Stimulated activated CD8-positive, alpha-beta memory T cell treated with anti-CD3 and anti-CD28 coated beads, Interleukin-4, amount 100 ng/mL, for 4 hours (primary cell): ENCODE results near the gene ZNF675.
"Not testable (repeated sequence)": the region's sequence is repeated elsewhere in the genome, so short reads cannot be mapped to it uniquely, and the experiment has no call there.

Source experiments
- DNase-seq, 2 donors: peaks; one replicate each; pipeline ENCODE4 v3.0.0-alpha.2; 2020; ENCODE audit warnings: low read depth in 2 of 2, low spot score in 1 of 2

The ZNF675 gene

GRCh38 chr19:23686621-23687423, at the start of gene ZNF675:
Gene ZNF675 (minus strand): TSS chr19:23687212. CDS start chr19:23687033, 179 bp downstream.
- peak; percentile 72 to 73 for DNase-seq

GRCh38 chr19:23730729-23731465, 43.9 kb upstream of the ZNF675 start:
- not testable (repeated sequence) for DNase-seq

- DNase-seq = not testable (repeated sequence)
Measured at GRCh38 chr19:23724161-23724560, 37.1 kb upstream of the ZNF675 start.

- DNase-seq = no peak
Measured at GRCh38 chr19:23718802-23719201, 31.8 kb upstream of the ZNF675 start.

- no peak for DNase-seq
Measured at GRCh38 chr19:23716792-23717191, 29.8 kb upstream of the ZNF675 start.

- no peak for DNase-seq
Measured at GRCh38 chr19:23709347-23709746, 22.3 kb upstream of the ZNF675 start.

GRCh38 chr19:23706657-23707056, 19.6 kb upstream of the ZNF675 start:
- no peak for DNase-seq

- no peak for DNase-seq
Measured at GRCh38 chr19:23699521-23699860, 12.5 kb upstream of the ZNF675 start.

GRCh38 chr19:23698711-23699520, 11.9 kb upstream of the ZNF675 start:
- DNase-seq = no peak

- DNase-seq = not testable (repeated sequence)
Measured at GRCh38 chr19:23692937-23693336, 5.9 kb upstream of the ZNF675 start.

- no peak for DNase-seq
Measured at GRCh38 chr19:23673132-23673531, 13.9 kb downstream of the ZNF675 start.

GRCh38 chr19:23668606-23669005, 18.4 kb downstream of the ZNF675 start:
- DNase-seq = not testable (repeated sequence)

GRCh38 chr19:23665651-23666410, 21.2 kb downstream of the ZNF675 start:
- DNase-seq = no peak

- DNase-seq = not testable (repeated sequence)
Measured at GRCh38 chr19:23649817-23650216, 37.2 kb downstream of the ZNF675 start.
